Tibial artery (tissue), 4 donors: Measurements from ENCODE around the gene TEAD1.

ENCODE experiments used
- DNase-seq, 2 donors: peaks; one replicate each; pipeline ENCODE4 v3.0.0-alpha.2; 2019
- H3K27ac ChIP-seq, 2 donors: fragments of 200-600 bp; sonication (generic) in 1 of 2; 1 replicate in 1 of 2; 2 replicates in 1 of 2; pipeline ENCODE4 v1.5.1; 2018 to 2019; ENCODE audit warnings: mild to moderate bottlenecking in 1 of 2
- H3K27me3 ChIP-seq, 2 donors: fragments of 200-600 bp; sonication (generic) in 1 of 2; one replicate each; pipeline versions ENCODE4 v1.5.1 to v1.6.0; 2016 to 2019
- H3K36me3 ChIP-seq, 3 donors: fragments of 200-600 bp; sonication (generic) in 2 of 3; one replicate each; pipeline ENCODE4 v1.5.1; 2016 to 2019; ENCODE audit warnings: mild to moderate bottlenecking in 2 of 3
- H3K4me1 ChIP-seq, 4 donors: fragments of 200-600 bp; sonication (generic) in 2 of 4; 1 replicate in 3 of 4; 2 replicates in 1 of 4; pipeline ENCODE4 v1.5.1; 2016 to 2019
- H3K4me3 ChIP-seq, 2 donors: fragments of 200-600 bp; sonication (generic) in 1 of 2; 1 replicate in 1 of 2; 2 replicates in 1 of 2; pipeline ENCODE4 v1.5.1; 2018 to 2019; ENCODE audit warnings: mild to moderate bottlenecking in 2 of 2
- H3K9me3 ChIP-seq, 3 donors: fragments of 200-600 bp; sonication (generic) in 1 of 3; one replicate each; pipeline ENCODE4 v1.5.1; 2016 to 2019
- intact Hi-C: fragments of 100-400 bp; cut with DNase I; formaldehyde crosslinking; loops from one replicate; pipeline ENCODE4 v1.15.0; 2023; ENCODE audit warnings: low total_unique reads
- TF ChIP-seq, protein P1 (sequence below), 2 experiments: fragments of 200-600 bp in 1 of 2; fragments of 450-650 bp in 1 of 2; IDR thresholded peaks; one replicate each; pipeline ENCODE4 v1.5.1; 2017 to 2019; ENCODE audit warnings: antibody characterized with exemption in 2 of 2, mild to moderate bottlenecking in 1 of 2, moderate library complexity in 1 of 2

TEAD1 gene

DNA sequence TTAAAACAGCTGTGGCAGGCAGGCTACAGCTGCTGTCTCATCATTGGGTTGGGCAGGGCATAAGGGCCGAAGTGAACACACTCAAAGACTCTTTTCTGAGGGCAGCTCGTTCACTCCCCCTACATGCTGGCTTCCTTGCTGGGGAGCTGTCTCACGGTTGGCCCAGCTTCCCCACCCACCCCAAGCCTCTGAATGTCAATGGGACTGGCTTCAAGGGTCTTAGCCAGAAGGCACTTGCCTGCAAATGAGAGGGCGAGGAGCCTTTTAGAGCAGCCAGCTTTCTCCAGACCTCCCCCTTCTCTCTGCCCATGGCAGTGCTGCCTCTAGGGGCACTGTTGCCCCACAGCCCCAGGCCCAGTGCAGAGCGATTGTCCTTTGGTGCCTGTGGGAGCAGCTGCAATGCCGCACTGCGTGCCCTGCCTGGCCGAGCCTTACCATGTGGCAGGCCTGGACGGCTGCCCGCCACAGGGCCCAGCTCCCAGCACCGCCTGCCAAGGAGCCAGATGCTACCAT lies 240.2 kb downstream of the TEAD1 start:
- no peaks in the 10 kb centered on the region for H3K27me3 ChIP-seq
- no peaks in the 10 kb centered on the region for H3K36me3 ChIP-seq
- peaks cover 0 to 11% (median 7%) of the 10 kb centered on the region in 4 donors for H3K4me1 ChIP-seq
- no peaks in the 10 kb centered on the region for H3K9me3 ChIP-seq
- peak overlapping the region in 1 of 2 donors; percentile 11 for H3K27ac ChIP-seq
- peak; percentile 27 to 76 for DNase-seq
- TF ChIP-seq, protein P1, sequence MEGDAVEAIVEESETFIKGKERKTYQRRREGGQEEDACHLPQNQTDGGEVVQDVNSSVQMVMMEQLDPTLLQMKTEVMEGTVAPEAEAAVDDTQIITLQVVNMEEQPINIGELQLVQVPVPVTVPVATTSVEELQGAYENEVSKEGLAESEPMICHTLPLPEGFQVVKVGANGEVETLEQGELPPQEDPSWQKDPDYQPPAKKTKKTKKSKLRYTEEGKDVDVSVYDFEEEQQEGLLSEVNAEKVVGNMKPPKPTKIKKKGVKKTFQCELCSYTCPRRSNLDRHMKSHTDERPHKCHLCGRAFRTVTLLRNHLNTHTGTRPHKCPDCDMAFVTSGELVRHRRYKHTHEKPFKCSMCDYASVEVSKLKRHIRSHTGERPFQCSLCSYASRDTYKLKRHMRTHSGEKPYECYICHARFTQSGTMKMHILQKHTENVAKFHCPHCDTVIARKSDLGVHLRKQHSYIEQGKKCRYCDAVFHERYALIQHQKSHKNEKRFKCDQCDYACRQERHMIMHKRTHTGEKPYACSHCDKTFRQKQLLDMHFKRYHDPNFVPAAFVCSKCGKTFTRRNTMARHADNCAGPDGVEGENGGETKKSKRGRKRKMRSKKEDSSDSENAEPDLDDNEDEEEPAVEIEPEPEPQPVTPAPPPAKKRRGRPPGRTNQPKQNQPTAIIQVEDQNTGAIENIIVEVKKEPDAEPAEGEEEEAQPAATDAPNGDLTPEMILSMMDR (IDR thresholded peaks at IDR 0.05) = peak; percentile 38 to 39
- intact Hi-C loops = no loop called here
- H3K4me3 ChIP-seq = no peak overlapping the region

- Histone ChIP-seq H3K27ac (peak overlapping the region in 1 of 2 donors; percentile 11), H3K27me3 (no peaks in the 10 kb centered on the region), H3K9me3 (no peaks in the 10 kb centered on the region), H3K36me3 (no peaks in the 10 kb centered on the region), H3K4me1 (peaks cover 0 to 11% (median 7%) of the 10 kb centered on the region in 4 donors), H3K4me3 (no peak overlapping the region)
- TF ChIP-seq, protein P1 (IDR thresholded peaks at IDR 0.05) = no peak
- DNase-seq = no peak
- intact Hi-C loops = no loop called here
Measured at GRCh38 chr11:12915093-12915492, 240.9 kb downstream of the TEAD1 start.

- peaks cover 0 to 11% (median 7%) of the 10 kb centered on the region in 4 donors for H3K4me1 ChIP-seq
- H3K27me3 ChIP-seq = no peaks in the 10 kb centered on the region
- H3K36me3 ChIP-seq = no peaks in the 10 kb centered on the region
- TF ChIP-seq, protein P1 (IDR thresholded peaks at IDR 0.05) = no peak
- no peak overlapping the region for H3K27ac ChIP-seq
- intact Hi-C loops = no loop called here
- no peak for DNase-seq
- H3K9me3 ChIP-seq = no peaks in the 10 kb centered on the region
- H3K4me3 ChIP-seq = no peak overlapping the region
Measured at GRCh38 chr11:12917822-12918221, 243.6 kb downstream of the TEAD1 start.

GRCh38 chr11:12918667-12919066 lies 244.4 kb downstream of the TEAD1 start:
- no peaks in the 10 kb centered on the region for H3K27me3 ChIP-seq
- H3K36me3 ChIP-seq = peaks cover 0 to 3% (median 0%) of the 10 kb centered on the region in 3 donors
- TF ChIP-seq, protein P1 (IDR thresholded peaks at IDR 0.05) = no peak
- no peak overlapping the region for H3K4me3 ChIP-seq
- no peak overlapping the region for H3K27ac ChIP-seq
- H3K9me3 ChIP-seq = no peaks in the 10 kb centered on the region
- H3K4me1 ChIP-seq = peaks cover 0 to 11% (median 7%) of the 10 kb centered on the region in 4 donors
- no peak for DNase-seq
- intact Hi-C loops = no loop called here

DNA sequence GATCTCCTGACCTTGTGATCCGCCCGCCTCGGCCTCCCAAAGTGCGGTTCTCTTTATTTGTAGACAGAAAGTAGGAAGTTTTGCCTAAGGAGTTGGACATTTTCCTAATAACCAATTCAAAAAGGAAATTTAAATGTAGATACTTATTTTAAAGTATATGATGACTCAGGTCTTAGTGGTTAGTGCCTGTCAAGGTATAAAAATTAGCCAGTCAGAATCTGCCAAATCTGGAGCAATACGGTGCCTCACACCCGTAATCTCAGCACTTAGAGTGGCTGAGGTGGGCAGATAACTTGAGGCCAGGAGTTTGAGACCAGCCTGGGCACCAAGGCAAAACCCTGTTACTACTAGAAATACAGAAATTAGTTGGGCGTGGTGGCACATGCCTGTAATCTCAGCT lies 248.2 kb downstream of the TEAD1 start:
- intact Hi-C loops = no loop called here
- no peak for DNase-seq
- Histone ChIP-seq H3K27ac (no peak overlapping the region), H3K4me3 (no peak overlapping the region), H3K36me3 (peaks cover 0 to 18% (median 14%) of the 10 kb centered on the region in 3 donors), H3K9me3 (no peaks in the 10 kb centered on the region), H3K4me1 (no peaks in the 10 kb centered on the region), H3K27me3 (no peaks in the 10 kb centered on the region)
- TF ChIP-seq, protein P1 (IDR thresholded peaks at IDR 0.05) = no peak
